ENCODE measurements around the gene TPRG1. TPM values are rescaled to one million over a fixed set of nuclear protein-coding genes. Genes with fewer than 3 reads are reported as not detected.

The TPRG1 gene
- total RNA-seq, 1 donor from 2014 or later: 0.71 TPM

DNA sequence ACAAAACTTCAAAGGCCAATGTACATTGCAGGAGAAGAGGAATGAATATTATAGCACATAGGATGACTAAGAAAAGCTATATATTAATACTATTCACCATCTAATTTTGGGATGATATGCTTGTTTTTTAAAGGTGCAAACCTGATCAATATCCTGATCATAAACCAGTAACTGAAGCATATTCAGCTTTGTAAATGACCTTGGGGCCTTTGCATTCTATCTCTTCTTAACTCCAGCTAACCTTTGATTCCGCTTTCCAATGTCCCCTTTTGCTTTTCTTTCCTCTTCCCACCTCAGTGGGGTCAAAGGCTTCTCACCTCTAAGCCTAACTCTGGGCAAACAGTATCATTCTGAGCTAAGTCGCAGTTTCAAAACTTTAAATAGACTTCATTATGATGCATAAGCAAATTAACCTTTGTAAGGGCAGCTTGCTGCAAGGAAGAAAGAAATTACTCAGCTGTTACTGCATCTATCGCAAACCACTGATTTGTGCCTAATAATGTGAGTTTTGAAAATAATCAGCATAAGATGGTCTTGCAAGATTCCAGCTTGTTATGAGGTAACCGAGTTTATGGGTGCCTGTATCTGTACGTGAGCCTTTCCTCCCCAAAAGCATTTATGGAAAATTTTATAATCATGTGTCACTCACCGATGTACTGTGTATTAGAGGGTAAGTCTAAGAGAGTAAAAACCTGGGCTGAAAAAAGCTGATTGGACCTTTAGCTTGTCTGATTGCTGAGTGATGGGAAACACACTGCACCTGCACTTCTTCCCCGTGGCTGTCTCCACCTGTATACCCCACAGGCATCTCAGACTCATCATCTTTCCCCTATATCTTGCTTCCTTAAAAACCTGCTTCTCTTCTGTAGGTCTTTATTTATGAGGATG is 116.8 kb downstream of the TPRG1 start:
- Mint-ChIP-seq H3K36me3 (no peaks in the 10 kb centered on the region), H3K9me3 (no peaks in the 10 kb centered on the region), H3K4me3 (no peak overlapping the region), H3K4me1 (no peaks in the 10 kb centered on the region), H3K27me3 (ENCODE audit: insufficient read depth, low read depth) (no peaks in the 10 kb centered on the region), H3K27ac (no peak overlapping the region)
- Histone ChIP-seq H3K79me2 (ENCODE audit: low read depth) (no peaks in the 10 kb centered on the region), H3K27me3 (no peaks in the 10 kb centered on the region), H4K20me1 (ENCODE audit: low read depth) (no peaks in the 10 kb centered on the region), H3K27ac (no peak overlapping the region), H3K4me3 (no peak overlapping the region), H3K9me3 (ENCODE audit: low read depth) (no peaks in the 10 kb centered on the region), H3K36me3 (no peaks in the 10 kb centered on the region), H3K9ac (no peak overlapping the region), H2AFZ (replicated peaks) (no peak overlapping the region), H3K4me2 (no peak overlapping the region), H3K4me1 (no peaks in the 10 kb centered on the region), H3F3A (ENCODE audit: low read depth) (no peaks in the 10 kb centered on the region)
- DNase-seq (ENCODE audit: low spot score): no peak
- TF ChIP-seq EZH2phosphoT487 (IDR thresholded peaks at IDR 0.05) (no peak), EZH2 (IDR thresholded peaks at IDR 0.05) (no peak)
- TF ChIP-seq, protein P1, sequence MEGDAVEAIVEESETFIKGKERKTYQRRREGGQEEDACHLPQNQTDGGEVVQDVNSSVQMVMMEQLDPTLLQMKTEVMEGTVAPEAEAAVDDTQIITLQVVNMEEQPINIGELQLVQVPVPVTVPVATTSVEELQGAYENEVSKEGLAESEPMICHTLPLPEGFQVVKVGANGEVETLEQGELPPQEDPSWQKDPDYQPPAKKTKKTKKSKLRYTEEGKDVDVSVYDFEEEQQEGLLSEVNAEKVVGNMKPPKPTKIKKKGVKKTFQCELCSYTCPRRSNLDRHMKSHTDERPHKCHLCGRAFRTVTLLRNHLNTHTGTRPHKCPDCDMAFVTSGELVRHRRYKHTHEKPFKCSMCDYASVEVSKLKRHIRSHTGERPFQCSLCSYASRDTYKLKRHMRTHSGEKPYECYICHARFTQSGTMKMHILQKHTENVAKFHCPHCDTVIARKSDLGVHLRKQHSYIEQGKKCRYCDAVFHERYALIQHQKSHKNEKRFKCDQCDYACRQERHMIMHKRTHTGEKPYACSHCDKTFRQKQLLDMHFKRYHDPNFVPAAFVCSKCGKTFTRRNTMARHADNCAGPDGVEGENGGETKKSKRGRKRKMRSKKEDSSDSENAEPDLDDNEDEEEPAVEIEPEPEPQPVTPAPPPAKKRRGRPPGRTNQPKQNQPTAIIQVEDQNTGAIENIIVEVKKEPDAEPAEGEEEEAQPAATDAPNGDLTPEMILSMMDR (IDR thresholded peaks at IDR 0.05): no peak

DNA sequence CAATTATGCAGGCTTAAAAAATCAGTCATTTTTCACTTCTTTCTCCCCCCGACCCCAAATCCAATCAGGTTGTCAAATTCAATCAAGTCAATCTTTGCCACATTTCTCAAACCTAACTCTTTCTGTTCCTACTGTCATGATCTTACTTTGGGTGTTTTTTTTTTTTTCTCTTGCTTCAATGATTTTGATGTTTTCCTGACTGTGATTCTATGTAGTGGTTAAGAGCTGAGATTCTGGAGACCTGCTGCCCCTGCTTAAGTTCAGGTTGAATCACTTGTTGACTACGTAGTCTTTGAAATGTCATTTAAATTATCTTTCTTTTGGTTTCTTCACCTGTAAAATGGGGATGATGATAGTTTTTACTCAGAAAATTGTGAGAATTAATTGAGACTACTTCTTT is 117.5 kb downstream of the TPRG1 start:
- H3K27me3 ChIP-seq: no peaks in the 10 kb centered on the region
- no peak overlapping the region for H3K9ac ChIP-seq
- no peaks in the 10 kb centered on the region for H3K4me1 Mint-ChIP-seq
- no peak for DNase-seq (ENCODE audit: low spot score)
- H3F3A ChIP-seq (ENCODE audit: low read depth): no peaks in the 10 kb centered on the region
- no peaks in the 10 kb centered on the region for H3K79me2 ChIP-seq (ENCODE audit: low read depth)
- no peaks in the 10 kb centered on the region for H3K36me3 Mint-ChIP-seq
- no peak overlapping the region for H3K4me3 ChIP-seq
- no peak overlapping the region for H3K4me3 Mint-ChIP-seq
- no peaks in the 10 kb centered on the region for H3K9me3 ChIP-seq (ENCODE audit: low read depth)
- H2AFZ ChIP-seq (replicated peaks): no peak overlapping the region
- H4K20me1 ChIP-seq (ENCODE audit: low read depth): no peaks in the 10 kb centered on the region
- H3K4me2 ChIP-seq: no peak overlapping the region
- no peak for TF ChIP-seq EZH2phosphoT487 (IDR thresholded peaks at IDR 0.05)
- no peak for TF ChIP-seq EZH2 (IDR thresholded peaks at IDR 0.05)
- TF ChIP-seq, protein P1 (IDR thresholded peaks at IDR 0.05): no peak
- H3K36me3 ChIP-seq: no peaks in the 10 kb centered on the region
- no peak overlapping the region for H3K27ac ChIP-seq
- H3K27ac Mint-ChIP-seq: no peak overlapping the region
- H3K4me1 ChIP-seq: no peaks in the 10 kb centered on the region
- no peaks in the 10 kb centered on the region for H3K9me3 Mint-ChIP-seq
- H3K27me3 Mint-ChIP-seq (ENCODE audit: insufficient read depth, low read depth): no peaks in the 10 kb centered on the region

DNA sequence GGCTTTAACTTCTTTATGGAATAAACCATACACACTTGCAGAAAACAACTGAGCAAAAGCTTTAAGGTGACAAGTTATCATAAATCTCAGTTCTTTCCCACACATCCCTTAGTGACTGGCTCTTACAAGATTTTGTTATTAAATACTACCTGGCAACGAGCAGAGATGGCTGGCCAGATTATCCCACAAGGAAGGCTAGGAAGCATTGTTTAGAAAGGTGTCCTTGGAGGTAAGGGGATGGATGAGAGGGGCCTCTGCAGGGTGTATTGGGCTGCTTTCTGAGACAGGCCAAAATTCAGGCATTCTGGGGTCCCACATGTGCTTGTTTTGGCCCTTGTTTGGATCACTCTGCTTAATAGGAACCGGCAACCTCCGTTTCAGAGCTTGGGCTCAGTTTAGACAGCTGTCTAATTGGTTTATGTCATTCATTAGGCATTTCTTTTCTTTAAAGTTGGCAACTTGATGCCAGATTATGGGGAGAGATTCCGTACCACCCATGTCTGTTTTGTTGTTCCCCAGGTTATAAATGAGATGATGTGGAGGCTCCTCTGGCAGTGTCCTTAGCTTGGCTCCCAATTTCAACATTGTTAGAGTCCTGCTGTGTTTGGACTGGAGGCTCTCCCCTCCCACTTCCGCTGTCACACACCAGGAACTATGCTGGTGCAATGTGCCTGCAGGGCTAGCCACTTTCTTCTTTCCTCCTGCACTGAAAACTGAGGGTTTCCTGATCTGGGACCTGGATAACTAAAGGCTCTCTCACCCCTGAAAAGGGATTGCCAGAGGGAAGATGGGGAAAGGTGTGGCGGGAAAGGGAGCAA is 121.1 kb downstream of the TPRG1 start:
- H3K4me1 ChIP-seq: no peaks in the 10 kb centered on the region
- H3F3A ChIP-seq (ENCODE audit: low read depth): no peaks in the 10 kb centered on the region
- no peaks in the 10 kb centered on the region for H3K27me3 ChIP-seq
- Mint-ChIP-seq H3K4me1 (no peaks in the 10 kb centered on the region), H3K9me3 (no peaks in the 10 kb centered on the region), H3K27ac (no peak overlapping the region), H3K27me3 (ENCODE audit: insufficient read depth, low read depth) (peaks cover 2% of the 10 kb centered on the region), H3K36me3 (no peaks in the 10 kb centered on the region), H3K4me3 (no peak overlapping the region)
- no peaks in the 10 kb centered on the region for H4K20me1 ChIP-seq (ENCODE audit: low read depth)
- peak; percentile 55 for DNase-seq (ENCODE audit: low spot score)
- H3K9ac ChIP-seq: no peak overlapping the region
- H3K4me2 ChIP-seq: no peak overlapping the region
- TF ChIP-seq EZH2phosphoT487 (IDR thresholded peaks at IDR 0.05): no peak
- TF ChIP-seq, protein P1 (IDR thresholded peaks at IDR 0.05): no peak
- no peak for TF ChIP-seq EZH2 (IDR thresholded peaks at IDR 0.05)
- no peak overlapping the region for H2AFZ ChIP-seq (replicated peaks)
- no peak overlapping the region for H3K27ac ChIP-seq
- no peaks in the 10 kb centered on the region for H3K79me2 ChIP-seq (ENCODE audit: low read depth)
- no peak overlapping the region for H3K4me3 ChIP-seq
- no peaks in the 10 kb centered on the region for H3K9me3 ChIP-seq (ENCODE audit: low read depth)
- H3K36me3 ChIP-seq: no peaks in the 10 kb centered on the region

Data from neural progenitor cell (in vitro differentiated cells).